ENCODE results near the gene KIAA0930. TPM values are rescaled to one million over a fixed set of nuclear protein-coding genes. Genes with fewer than 3 reads are reported as not detected.

Gene KIAA0930
- total and polyA plus RNA-seq, 2 experiments from 2014 or later, result 15.0 to 78.6 TPM

GRCh38 chr22:45262195-45262930, 21.7 kb upstream of the KIAA0930 start:
- no peak overlapping the region for H3K4me2 ChIP-seq
- Mint-ChIP-seq H3K9me3 (peaks cover 7% of the 10 kb centered on the region; the same call in 2 of the 3 replicates), H3K36me3 (ENCODE audit: low read depth) (peaks cover 2% of the 10 kb centered on the region; the same call in 1 of the 3 replicates), H3K4me3 (no peak overlapping the region), H3K4me1 (peaks cover 8% of the 10 kb centered on the region), H3K27me3 (ENCODE audit: insufficient read depth, low read depth, poor library complexity) (peaks cover 18% of the 10 kb centered on the region), H3K27ac (no peak overlapping the region)
- H3K4me1 ChIP-seq (ENCODE audit: insufficient read depth), result peaks cover 2% of the 10 kb centered on the region; the same call in 1 of the 2 replicates
- H3K27me3 ChIP-seq (ENCODE audit: insufficient read depth), result peaks cover 5% of the 10 kb centered on the region; the same call in 1 of the 2 replicates
- no peaks in the 10 kb centered on the region for H4K20me1 ChIP-seq (replicated peaks; ENCODE audit: insufficient read depth)
- DNase-seq (ENCODE audit: low spot score) (no peak), ATAC-seq (no peak)
- H3K36me3 ChIP-seq (ENCODE audit: insufficient read depth), result no peaks in the 10 kb centered on the region
- no peak overlapping the region for H2AFZ ChIP-seq
- 0 out of 2 replicates have a peak, but pooled peaks cover 3% of the 10 kb centered on the region for H3F3A ChIP-seq (replicated peaks; ENCODE audit: low read depth)
- no peaks in the 10 kb centered on the region for H3K79me2 ChIP-seq (replicated peaks; ENCODE audit: insufficient read depth)
- TF ChIP-seq CTCF (conservative IDR thresholded peaks at IDR 0.05; ENCODE audit: low read depth in 2 of 2) (no peak), ETS1 (IDR thresholded peaks at IDR 0.05) (no peak), EZH2 (IDR thresholded peaks at IDR 0.05; ENCODE audit: low read depth, unreplicated experiment) (no peak), ZNF114 (CRISPR knock-in tag; IDR thresholded peaks at IDR 0.05) (no peak), NANOG (IDR thresholded peaks at IDR 0.05; ENCODE audit: borderline replicate concordance) (no peak), CREB1 (CRISPR knock-in tag; IDR thresholded peaks at IDR 0.05; ENCODE audit: low read depth) (no peak), ZNF462 (CRISPR knock-in tag; IDR thresholded peaks at IDR 0.05) (no peak), JUNB (IDR thresholded peaks at IDR 0.05; ENCODE audit: unreplicated experiment) (no peak), STAT1 (IDR thresholded peaks at IDR 0.05; ENCODE audit: unreplicated experiment) (no peak), EZH2phosphoT487 (IDR thresholded peaks at IDR 0.05; ENCODE audit: unreplicated experiment) (no peak), ZNF331 (CRISPR knock-in tag; IDR thresholded peaks at IDR 0.05; ENCODE audit: low read depth) (no peak), POLR2AphosphoS5 (IDR thresholded peaks at IDR 0.05; ENCODE audit: low read depth) (no peak), REST (IDR thresholded peaks at IDR 0.05; ENCODE audit: unreplicated experiment) (no peak)
- H3K4me3 ChIP-seq, result no peak overlapping the region
- H3K27ac ChIP-seq (ENCODE audit: low read depth), result no peak overlapping the region
- no peaks in the 10 kb centered on the region for H3K9me2 ChIP-seq (ENCODE audit: insufficient read depth)

Measured in GM23338 (cell line).